ENCODE results near the gene HSPA1B. TPM values are rescaled to one million over a fixed set of nuclear protein-coding genes. Genes with fewer than 3 reads are reported as not detected.

HSPA1B gene
- total and polyA plus RNA-seq, 2 donors (not counting 1 experiment from before 2014, with no cell fraction given): 79.2 to 145 TPM

GRCh38 chr6:31847276-31847978 is 19.9 kb downstream of the HSPA1B start:
- TF ChIP-seq EZH2 (IDR thresholded peaks at IDR 0.05; ENCODE audit: borderline replicate concordance, insufficient read depth, low read depth, low read length, poor library complexity, severe bottlenecking) (no peak), CTCF (IDR thresholded peaks at IDR 0.05) (no peak)
- no peaks in the 10 kb centered on the region for H3K27me3 Mint-ChIP-seq

GRCh38 chr6:31850765-31851484 is 23.4 kb downstream of the HSPA1B start:
- Histone ChIP-seq H4K20me1 (ENCODE audit: control insufficient read depth, insufficient read depth, low read length, poor library complexity, severe bottlenecking) (no peaks in the 10 kb centered on the region), H3K79me2 (ENCODE audit: control insufficient read depth, insufficient read depth, low read length) (no peaks in the 10 kb centered on the region), H2AFZ (ENCODE audit: insufficient read depth, low read depth, low read length, poor library complexity, severe bottlenecking) (no peak overlapping the region), H3K9me3 (ENCODE audit: control extremely low read depth in 1 of 3, control insufficient read depth in 2 of 3, insufficient read depth in 1 of 3, low read length in 2 of 3) (peaks cover 0 to 4% (median 0%) of the 10 kb centered on the region in 3 donors), H3K4me3 (ENCODE audit: control extremely low read depth in 1 of 5, extremely low read depth in 1 of 5, insufficient read depth in 1 of 5, low read depth in 2 of 5, low read length in 4 of 5) (no peak overlapping the region), H3K27ac (ENCODE audit: low read length in 2 of 2) (no peak overlapping the region), H3K4me1 (ENCODE audit: control insufficient read depth in 2 of 2, insufficient read depth in 2 of 2, low read length in 2 of 2) (no peaks in the 10 kb centered on the region), H3K27me3 (replicated peaks in 1 of 4; ENCODE audit: control extremely low read depth in 1 of 4, control insufficient read depth in 3 of 4, insufficient read depth in 4 of 4, low read length in 3 of 4) (no peaks in the 10 kb centered on the region), H3K4me2 (replicated peaks; ENCODE audit: low read depth, low read length, poor library complexity, severe bottlenecking) (no peak overlapping the region), H3K9ac (ENCODE audit: low read length) (no peak overlapping the region), H3K36me3 (replicated peaks in 1 of 2; ENCODE audit: control extremely low read depth in 1 of 2, control insufficient read depth in 1 of 2, extremely low read depth in 1 of 2, insufficient read depth in 2 of 2, low read length in 1 of 2) (no peaks in the 10 kb centered on the region)
- intact Hi-C loops (cut with micrococcal nuclease): no loop called here
- TF ChIP-seq CTCF (IDR thresholded peaks at IDR 0.05) (no peak), EZH2 (IDR thresholded peaks at IDR 0.05; ENCODE audit: borderline replicate concordance, insufficient read depth, low read depth, low read length, poor library complexity, severe bottlenecking) (no peak)
- no peaks in the 10 kb centered on the region for H3K27me3 Mint-ChIP-seq
- no peaks in the 10 kb centered on the region for H3K9me3 Mint-ChIP-seq (ENCODE audit: insufficient read depth)
- DNase-seq (no peak), ATAC-seq (ENCODE audit: low read depth) (no peak)
- H3K4me1 Mint-ChIP-seq: no peaks in the 10 kb centered on the region
- no peak overlapping the region for H3K27ac Mint-ChIP-seq
- CTCF ChIA-PET: no interaction called here
- 95% methylated on average over 2 of the region's 2 CpGs for WGBS (ENCODE audit: insufficient coverage)
- no peak overlapping the region for H3K4me3 Mint-ChIP-seq
- POLR2A ChIA-PET: interaction anchor here (0.8 kb wide), 1 partner anchor 139 kb away, joined by 7 read pairs; no protein-coding TSS in a partner anchor

More at GRCh38 chr6:31847276-31847978, 19.9 kb downstream of the HSPA1B start:
- POLR2A ChIA-PET: interaction anchor here (0.7 kb wide), 1 partner anchor 15 kb away, joined by 5 read pairs; the partner anchor contains the start of gene NEU1
- no peak for DNase-seq
- no peaks in the 10 kb centered on the region for H3K9me3 ChIP-seq (ENCODE audit: control extremely low read depth in 1 of 3, control insufficient read depth in 2 of 3, insufficient read depth in 1 of 3, low read length in 2 of 3)
- no peak overlapping the region for H2AFZ ChIP-seq (ENCODE audit: insufficient read depth, low read depth, low read length, poor library complexity, severe bottlenecking)
- H4K20me1 ChIP-seq (ENCODE audit: control insufficient read depth, insufficient read depth, low read length, poor library complexity, severe bottlenecking): no peaks in the 10 kb centered on the region
- Mint-ChIP-seq H3K9me3 (ENCODE audit: insufficient read depth) (no peaks in the 10 kb centered on the region), H3K27ac (no peak overlapping the region), H3K4me1 (no peaks in the 10 kb centered on the region), H3K4me3 (no peak overlapping the region)
- H3K9ac ChIP-seq (ENCODE audit: low read length): no peak overlapping the region
- no peaks in the 10 kb centered on the region for H3K79me2 ChIP-seq (ENCODE audit: control insufficient read depth, insufficient read depth, low read length)
- intact Hi-C loops (cut with micrococcal nuclease): no loop called here
- H3K4me1 ChIP-seq (ENCODE audit: control insufficient read depth in 2 of 2, insufficient read depth in 2 of 2, low read length in 2 of 2): peaks cover 0 to 3% of the 10 kb centered on the region in 2 donors
- no peak for ATAC-seq (ENCODE audit: low read depth)
- no peaks in the 10 kb centered on the region for H3K27me3 ChIP-seq (replicated peaks in 1 of 4; ENCODE audit: control extremely low read depth in 1 of 4, control insufficient read depth in 3 of 4, insufficient read depth in 4 of 4, low read length in 3 of 4)
- no peak overlapping the region for H3K4me3 ChIP-seq (ENCODE audit: control extremely low read depth in 1 of 5, extremely low read depth in 1 of 5, insufficient read depth in 1 of 5, low read depth in 2 of 5, low read length in 4 of 5)
- H3K27ac ChIP-seq (ENCODE audit: low read length in 2 of 2): no peak overlapping the region
- no peaks in the 10 kb centered on the region for H3K36me3 ChIP-seq (replicated peaks in 1 of 2; ENCODE audit: control extremely low read depth in 1 of 2, control insufficient read depth in 1 of 2, extremely low read depth in 1 of 2, insufficient read depth in 2 of 2, low read length in 1 of 2)
- WGBS (ENCODE audit: insufficient coverage): 100% methylated on average over 1 of the region's 2 CpGs
- H3K4me2 ChIP-seq (replicated peaks; ENCODE audit: low read depth, low read length, poor library complexity, severe bottlenecking): no peak overlapping the region
- CTCF ChIA-PET: no interaction called here

Measured in B cell (primary cell).